Measurements from ENCODE around the gene PCDH12. TPM values are rescaled to one million over a fixed set of nuclear protein-coding genes. Genes with fewer than 3 reads are reported as not detected.

Gene PCDH12
- total and polyA plus RNA-seq, 11 donors, result 2.9 to 23.9 (median 10.8) TPM

DNA sequence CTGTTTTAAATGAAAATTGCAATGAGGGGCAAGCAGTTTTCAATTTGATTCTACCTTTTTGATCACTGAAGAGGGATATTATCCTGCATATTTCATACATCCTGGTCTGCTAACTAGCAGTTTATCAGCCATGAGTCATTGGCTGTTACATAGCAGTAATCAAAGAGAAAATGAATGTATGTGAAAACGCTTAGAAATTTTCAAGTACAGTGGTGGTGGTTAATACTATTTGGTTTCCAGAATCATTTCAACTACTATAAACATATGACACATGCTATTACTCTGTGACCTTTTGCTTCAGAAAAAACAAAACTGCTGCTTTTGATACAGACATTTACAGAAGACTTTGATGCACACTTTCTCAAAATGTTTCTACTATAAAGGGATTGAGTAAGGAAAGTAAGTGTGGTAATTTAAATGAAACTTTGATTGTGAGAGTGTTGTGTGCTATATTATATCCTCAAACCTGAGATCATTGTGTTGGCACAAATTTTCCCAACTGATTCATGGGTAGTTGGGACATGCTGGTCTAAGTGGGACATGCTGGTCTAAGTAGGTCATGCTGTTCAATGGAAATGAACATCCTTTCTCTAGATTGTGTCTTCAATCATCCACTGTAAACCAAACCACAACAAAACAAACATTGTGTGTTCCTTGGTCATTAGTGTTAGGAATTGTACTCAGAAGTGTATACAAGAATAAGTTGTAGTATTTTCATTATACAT lies 16.0 kb upstream of the PCDH12 start:
- Histone ChIP-seq H3K4me3 (no peak overlapping the region), H3K36me3 (peaks cover 0 to 83% (median 72%) of the 10 kb centered on the region in 9 donors), H3K27ac (no peak overlapping the region), H3K27me3 (no peaks in the 10 kb centered on the region), H3K4me1 (peaks cover 3 to 69% (median 29%) of the 10 kb centered on the region in 12 donors), H3K9me3 (no peaks in the 10 kb centered on the region)
- ATAC-seq (no peak), DNase-seq (no peak)
- TF ChIP-seq POLR2A (IDR thresholded peaks at IDR 0.05), result no peak
- TF ChIP-seq, protein P1, sequence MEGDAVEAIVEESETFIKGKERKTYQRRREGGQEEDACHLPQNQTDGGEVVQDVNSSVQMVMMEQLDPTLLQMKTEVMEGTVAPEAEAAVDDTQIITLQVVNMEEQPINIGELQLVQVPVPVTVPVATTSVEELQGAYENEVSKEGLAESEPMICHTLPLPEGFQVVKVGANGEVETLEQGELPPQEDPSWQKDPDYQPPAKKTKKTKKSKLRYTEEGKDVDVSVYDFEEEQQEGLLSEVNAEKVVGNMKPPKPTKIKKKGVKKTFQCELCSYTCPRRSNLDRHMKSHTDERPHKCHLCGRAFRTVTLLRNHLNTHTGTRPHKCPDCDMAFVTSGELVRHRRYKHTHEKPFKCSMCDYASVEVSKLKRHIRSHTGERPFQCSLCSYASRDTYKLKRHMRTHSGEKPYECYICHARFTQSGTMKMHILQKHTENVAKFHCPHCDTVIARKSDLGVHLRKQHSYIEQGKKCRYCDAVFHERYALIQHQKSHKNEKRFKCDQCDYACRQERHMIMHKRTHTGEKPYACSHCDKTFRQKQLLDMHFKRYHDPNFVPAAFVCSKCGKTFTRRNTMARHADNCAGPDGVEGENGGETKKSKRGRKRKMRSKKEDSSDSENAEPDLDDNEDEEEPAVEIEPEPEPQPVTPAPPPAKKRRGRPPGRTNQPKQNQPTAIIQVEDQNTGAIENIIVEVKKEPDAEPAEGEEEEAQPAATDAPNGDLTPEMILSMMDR (IDR thresholded peaks at IDR 0.05), result no peak
- intact Hi-C loops (cut with DNase I), result no loop called here
- WGBS, 4 donors, result 75 to 90% (median 83%) methylated on average over 1 of the region's 1 CpG

DNA sequence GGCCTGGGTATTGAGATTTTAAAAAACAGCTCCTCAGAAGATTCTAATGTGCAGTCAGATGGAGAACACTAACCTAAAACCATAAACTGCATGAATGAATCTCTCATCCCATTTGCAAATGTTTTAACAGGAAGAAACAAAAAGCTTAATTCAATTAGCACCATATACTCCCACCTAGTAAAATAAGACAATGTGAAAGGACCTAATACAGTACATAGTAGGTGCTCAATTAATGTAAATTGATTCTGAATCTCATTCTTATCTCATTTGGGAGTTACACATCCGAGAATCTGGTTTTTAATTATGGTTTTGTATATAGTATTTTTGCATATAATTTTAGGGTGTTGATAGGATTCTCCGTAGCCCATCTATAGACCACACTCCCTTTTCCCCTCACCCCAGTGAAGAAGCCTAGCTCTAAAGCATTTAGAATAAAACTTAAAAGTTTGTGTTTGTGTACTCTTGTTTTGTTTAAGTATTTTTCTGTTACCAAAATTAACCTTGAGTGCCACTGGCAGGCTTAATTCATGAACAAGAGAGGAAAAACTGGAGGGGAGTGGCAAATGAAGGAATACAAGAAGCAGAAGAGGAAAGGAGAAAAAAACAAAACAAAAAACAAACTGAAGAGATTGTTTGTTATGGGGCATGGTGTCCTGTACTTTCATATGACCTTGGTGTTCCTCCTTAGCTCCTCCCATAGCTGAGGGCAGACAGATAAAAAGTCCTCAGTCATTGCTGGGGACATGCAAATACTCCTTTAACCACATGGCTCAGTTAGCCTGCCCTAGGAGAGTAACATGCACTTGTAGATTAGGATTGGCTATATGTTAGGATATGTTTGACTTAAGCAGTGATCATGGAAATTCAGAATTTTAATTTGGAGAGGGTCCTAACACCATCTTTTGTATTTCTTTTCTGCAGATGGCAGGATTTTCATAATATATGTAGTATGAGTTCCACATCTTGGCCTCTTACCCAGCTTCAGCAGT lies 12.1 kb upstream of the PCDH12 start:
- Histone ChIP-seq H3K4me3 (peak overlapping the region; percentile 38 to 97 (median 74)), H3K4me1 (peaks cover 3 to 42% (median 27%) of the 10 kb centered on the region in 12 donors), H3K27me3 (no peaks in the 10 kb centered on the region), H3K9me3 (no peaks in the 10 kb centered on the region), H3K27ac (peak overlapping the region; percentile 90 to 99 (median 96)), H3K36me3 (peaks cover 0 to 45% (median 34%) of the 10 kb centered on the region in 9 donors)
- intact Hi-C loops (cut with DNase I), result no loop called here
- DNase-seq (no peak), ATAC-seq (peak in 2 of 4 donors; percentile 32 to 46)
- WGBS, 4 donors, result 64 to 76% (median 73%) methylated on average over 2 of the region's 2 CpGs
- TF ChIP-seq POLR2A (IDR thresholded peaks at IDR 0.05), result no peak
- TF ChIP-seq, protein P1 (IDR thresholded peaks at IDR 0.05), result no peak

DNA sequence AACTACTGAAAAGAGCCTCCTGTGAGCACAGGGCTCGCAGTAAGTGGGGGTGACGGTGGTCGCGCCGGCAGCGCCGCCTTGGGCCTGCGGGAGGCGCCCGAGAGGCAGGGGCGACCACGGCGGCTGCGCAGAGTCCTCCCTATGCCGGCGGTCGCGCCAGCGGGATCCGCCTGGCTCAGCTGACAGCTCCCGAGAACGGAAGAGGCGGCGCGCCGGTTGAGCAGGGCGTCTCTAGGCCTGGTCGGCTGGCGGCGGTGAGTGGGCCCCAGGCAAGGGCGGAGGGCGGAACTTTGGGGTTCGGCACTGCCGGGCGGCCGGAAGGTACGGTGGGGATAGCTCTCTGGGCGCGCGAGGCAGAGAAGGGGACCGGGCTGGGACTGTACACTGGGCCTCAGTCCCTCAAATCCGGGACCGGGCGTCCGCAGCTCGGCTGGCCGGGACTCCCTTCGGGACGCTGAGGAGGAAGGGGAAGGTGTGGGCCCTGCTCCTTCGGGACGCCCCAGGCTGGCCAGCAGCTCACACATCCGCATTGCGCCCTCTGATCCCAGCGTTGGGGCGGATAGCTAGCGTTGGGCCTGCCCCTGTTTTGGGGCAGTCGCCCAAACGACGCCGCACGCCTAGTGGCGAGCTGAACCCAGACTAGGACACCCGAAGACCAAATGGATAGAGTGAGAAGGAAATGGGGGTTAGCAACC lies 11.1 kb upstream of the PCDH12 start, which contains the start of gene RNF14:
Gene RNF14, plus strand, starts transcription at position 192 of the 695 bp plus-strand sequence. CDS start 4,484 bp downstream, outside the sequence.
- intact Hi-C loops (cut with DNase I), result no loop called here
- peak; percentile 94 to 98 (median 97) for DNase-seq
- Histone ChIP-seq H3K4me1 (peaks cover 3 to 35% (median 25%) of the 10 kb centered on the region in 12 donors), H3K27me3 (no peaks in the 10 kb centered on the region), H3K4me3 (peak within 1 kb of the TSS; percentile 38 to 97 (median 74)), H3K27ac (peak within 1 kb of the TSS; percentile 90 to 99 (median 96)), H3K9me3 (no peaks in the 10 kb centered on the region), H3K36me3 (peaks cover 0 to 35% (median 24%) of the 10 kb centered on the region in 9 donors)
- peak; percentile 97 to 99 (median 99) for ATAC-seq
- 0 to 1% (median 0%) methylated on average over 32 to 63 of the region's 63 CpGs for WGBS, 4 donors
- TF ChIP-seq, protein P1 (IDR thresholded peaks at IDR 0.05), result peak; percentile 91 to 100 (median 99)
- peak; percentile 51 to 94 for TF ChIP-seq POLR2A (IDR thresholded peaks at IDR 0.05)

Measured in heart left ventricle (tissue), 16 donors.